Hepatocyte (in vitro differentiated cells): ENCODE measurements around the gene DRAXIN.

Experiments used
- EZH2 ChIP-seq: fragments of 200-600 bp; sonication (generic); IDR thresholded peaks from 2 replicates; pipeline ENCODE4 v1.6.1; 2016; ENCODE audit warnings: antibody characterized with exemption, mild to moderate bottlenecking, borderline replicate concordance
- EZH2phosphoT487 ChIP-seq: fragments of 200-600 bp; sonication (generic); IDR thresholded peaks from one replicate; pipeline ENCODE4 v1.6.1; 2018; ENCODE audit warnings: antibody characterized with exemption, mild to moderate bottlenecking, low read depth, moderate library complexity; ENCODE audit not compliant: unreplicated experiment, severe bottlenecking
- TF ChIP-seq, protein P1 (sequence below): fragments of 200-600 bp; sonication (generic); IDR thresholded peaks from 2 replicates; pipeline ENCODE4 v1.5.1; 2016; ENCODE audit warnings: antibody characterized with exemption, mild to moderate bottlenecking; ENCODE audit not compliant: poor library complexity

DNA sequence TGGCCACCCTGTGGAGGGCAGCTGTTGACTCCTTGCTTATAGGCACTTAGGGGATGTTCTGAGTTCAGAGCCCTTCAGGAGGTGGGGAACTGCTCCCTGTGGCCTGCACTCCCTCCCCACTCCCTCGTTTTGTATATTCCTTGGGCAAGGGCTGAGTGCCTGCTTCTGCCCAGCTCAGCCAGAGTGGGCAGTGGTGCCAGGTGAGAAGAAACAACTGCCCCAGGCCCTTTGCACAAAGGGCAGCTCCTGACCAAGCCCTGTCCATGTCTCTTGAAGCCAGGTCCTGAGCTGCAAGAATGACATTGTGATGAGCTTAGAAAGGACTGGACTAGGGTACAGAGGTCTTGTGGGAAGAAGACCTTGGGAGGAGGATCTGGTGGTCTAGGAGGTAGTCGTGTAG lies 46.6 kb downstream of the DRAXIN start:
- TF ChIP-seq EZH2 = no peak
- TF ChIP-seq, protein P1, sequence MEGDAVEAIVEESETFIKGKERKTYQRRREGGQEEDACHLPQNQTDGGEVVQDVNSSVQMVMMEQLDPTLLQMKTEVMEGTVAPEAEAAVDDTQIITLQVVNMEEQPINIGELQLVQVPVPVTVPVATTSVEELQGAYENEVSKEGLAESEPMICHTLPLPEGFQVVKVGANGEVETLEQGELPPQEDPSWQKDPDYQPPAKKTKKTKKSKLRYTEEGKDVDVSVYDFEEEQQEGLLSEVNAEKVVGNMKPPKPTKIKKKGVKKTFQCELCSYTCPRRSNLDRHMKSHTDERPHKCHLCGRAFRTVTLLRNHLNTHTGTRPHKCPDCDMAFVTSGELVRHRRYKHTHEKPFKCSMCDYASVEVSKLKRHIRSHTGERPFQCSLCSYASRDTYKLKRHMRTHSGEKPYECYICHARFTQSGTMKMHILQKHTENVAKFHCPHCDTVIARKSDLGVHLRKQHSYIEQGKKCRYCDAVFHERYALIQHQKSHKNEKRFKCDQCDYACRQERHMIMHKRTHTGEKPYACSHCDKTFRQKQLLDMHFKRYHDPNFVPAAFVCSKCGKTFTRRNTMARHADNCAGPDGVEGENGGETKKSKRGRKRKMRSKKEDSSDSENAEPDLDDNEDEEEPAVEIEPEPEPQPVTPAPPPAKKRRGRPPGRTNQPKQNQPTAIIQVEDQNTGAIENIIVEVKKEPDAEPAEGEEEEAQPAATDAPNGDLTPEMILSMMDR = no peak
- TF ChIP-seq EZH2phosphoT487 = no peak
